HEK293 (cell line): Measurements from ENCODE around the gene VAV2.

Source experiments
- KLF16 ChIP-seq: fragments of 450-650 bp; formaldehyde crosslinking; IDR thresholded peaks from 2 replicates; pipeline ENCODE4 v1.5.1; 2017; ENCODE audit warnings: missing biosample characterization, missing genetic modification characterization
- OSR2 ChIP-seq: fragments of 450-650 bp; formaldehyde crosslinking; IDR thresholded peaks from 2 replicates; pipeline ENCODE4 v1.5.1; 2016; ENCODE audit warnings: missing biosample characterization, missing genetic modification characterization
- SCRT1 ChIP-seq: fragments of 450-650 bp; formaldehyde crosslinking; IDR thresholded peaks from 2 replicates; pipeline ENCODE4 v1.5.1; 2016; ENCODE audit warnings: missing biosample characterization, missing genetic modification characterization, borderline replicate concordance
- YY1 ChIP-seq: fragments of 450-650 bp; formaldehyde crosslinking; IDR thresholded peaks from 2 replicates; pipeline ENCODE4 v1.5.1; 2018; ENCODE audit warnings: missing biosample characterization, missing genetic modification characterization
- YY2 ChIP-seq: fragments of 450-650 bp; formaldehyde crosslinking; IDR thresholded peaks from 2 replicates; pipeline ENCODE4 v1.5.1; 2016; ENCODE audit warnings: missing biosample characterization, missing genetic modification characterization
- ZBTB17 ChIP-seq: fragments of 450-650 bp; formaldehyde crosslinking; IDR thresholded peaks from 2 replicates; pipeline ENCODE4 v1.5.1; 2016; ENCODE audit warnings: missing biosample characterization, missing genetic modification characterization
- ZBTB20 ChIP-seq: fragments of 450-650 bp; formaldehyde crosslinking; IDR thresholded peaks from 2 replicates; pipeline ENCODE4 v1.5.1; 2016; ENCODE audit warnings: missing biosample characterization, missing genetic modification characterization
- ZBTB8A ChIP-seq: fragments of 450-650 bp; formaldehyde crosslinking; IDR thresholded peaks from 2 replicates; pipeline ENCODE4 v1.5.1; 2016; ENCODE audit warnings: missing biosample characterization, missing genetic modification characterization
- ZFHX2 ChIP-seq: fragments of 450-650 bp; formaldehyde crosslinking; conservative IDR thresholded peaks from 2 replicates; pipeline ENCODE4 v1.5.1; 2016; ENCODE audit warnings: missing biosample characterization, missing genetic modification characterization
- ZFP41 ChIP-seq: fragments of 450-650 bp; formaldehyde crosslinking; IDR thresholded peaks from 2 replicates; pipeline ENCODE4 v1.5.1; 2016; ENCODE audit warnings: missing biosample characterization, missing genetic modification characterization, borderline replicate concordance
- ZNF10 ChIP-seq: fragments of 450-650 bp; formaldehyde crosslinking; IDR thresholded peaks from 2 replicates; pipeline ENCODE4 v1.5.1; 2017; ENCODE audit warnings: missing biosample characterization, missing genetic modification characterization
- ZNF114 ChIP-seq: fragments of 450-650 bp; formaldehyde crosslinking; IDR thresholded peaks from 2 replicates; pipeline ENCODE4 v1.5.0; 2017; ENCODE audit warnings: missing biosample characterization, missing genetic modification characterization
- ZNF133 ChIP-seq: fragments of 450-650 bp; formaldehyde crosslinking; IDR thresholded peaks from 2 replicates; pipeline ENCODE4 v1.5.1; 2016; ENCODE audit warnings: missing biosample characterization, missing genetic modification characterization
- ZNF140 ChIP-seq: fragments of 450-650 bp; formaldehyde crosslinking; IDR thresholded peaks from 2 replicates; pipeline ENCODE4 v1.5.1; 2016; ENCODE audit warnings: missing biosample characterization, missing genetic modification characterization
- ZNF157 ChIP-seq: fragments of 450-650 bp; formaldehyde crosslinking; IDR thresholded peaks from 2 replicates; pipeline ENCODE4 v1.5.1; 2016; ENCODE audit warnings: missing biosample characterization, missing genetic modification characterization
- ZNF239 ChIP-seq: fragments of 450-650 bp; formaldehyde crosslinking; IDR thresholded peaks from 2 replicates; pipeline ENCODE4 v1.5.1; 2016; ENCODE audit warnings: missing biosample characterization, missing genetic modification characterization
- ZNF335 ChIP-seq: fragments of 450-650 bp; formaldehyde crosslinking; conservative IDR thresholded peaks from 2 replicates; pipeline ENCODE4 v1.5.1; 2016; ENCODE audit warnings: missing biosample characterization, missing genetic modification characterization
- ZNF391 ChIP-seq: fragments of 450-650 bp; formaldehyde crosslinking; IDR thresholded peaks from 2 replicates; pipeline ENCODE4 v1.5.1; 2016; ENCODE audit warnings: low read depth, missing biosample characterization, missing genetic modification characterization, borderline replicate concordance
- ZNF404 ChIP-seq: fragments of 450-650 bp; formaldehyde crosslinking; IDR thresholded peaks from 2 replicates; pipeline ENCODE4 v1.5.1; 2017; ENCODE audit warnings: missing biosample characterization, missing genetic modification characterization
- ZNF529 ChIP-seq: fragments of 450-650 bp; formaldehyde crosslinking; IDR thresholded peaks from 2 replicates; pipeline ENCODE4 v1.5.1; 2017; ENCODE audit warnings: missing genetic modification characterization, missing biosample characterization; ENCODE audit not compliant: insufficient replicate concordance
- ZNF837 ChIP-seq: fragments of 450-650 bp; formaldehyde crosslinking; IDR thresholded peaks from 2 replicates; pipeline ENCODE4 v1.5.1; 2016; ENCODE audit warnings: missing biosample characterization, missing genetic modification characterization
- ZSCAN16 ChIP-seq: fragments of 450-650 bp; formaldehyde crosslinking; IDR thresholded peaks from 2 replicates; pipeline ENCODE4 v1.5.1; 2016; ENCODE audit warnings: missing biosample characterization, missing genetic modification characterization
- TF ChIP-seq, protein P1 (sequence below): fragments of 450-650 bp; IDR thresholded peaks from 2 replicates; pipeline ENCODE4 v1.5.1; 2018; ENCODE audit warnings: missing biosample characterization, mild to moderate bottlenecking, missing genetic modification characterization
- TF ChIP-seq, protein P2 (sequence below): fragments of 450-650 bp; formaldehyde crosslinking; optimal IDR thresholded peaks from 2 replicates; pipeline ENCODE3; 2016; ENCODE audit warnings: missing biosample characterization, mild to moderate bottlenecking, missing genetic modification characterization
- TF ChIP-seq, protein P3 (sequence below): fragments of 450-650 bp; formaldehyde crosslinking; IDR thresholded peaks from 2 replicates; pipeline ENCODE4 v1.5.1; 2016; ENCODE audit warnings: missing biosample characterization, missing genetic modification characterization
- TF ChIP-seq, protein P4 (sequence below): fragments of 450-650 bp; formaldehyde crosslinking; IDR thresholded peaks from 2 replicates; pipeline ENCODE4 v1.5.1; 2016; ENCODE audit warnings: missing biosample characterization, missing genetic modification characterization
- TF ChIP-seq, protein P5 (sequence below): fragments of 450-650 bp; formaldehyde crosslinking; IDR thresholded peaks from 2 replicates; pipeline ENCODE4 v1.5.1; 2016; ENCODE audit warnings: missing biosample characterization, missing genetic modification characterization
- TF ChIP-seq, protein P6 (sequence below): fragments of 450-650 bp; formaldehyde crosslinking; IDR thresholded peaks from 2 replicates; pipeline ENCODE4 v1.5.1; 2016; ENCODE audit warnings: missing biosample characterization, missing genetic modification characterization

Gene VAV2

DNA sequence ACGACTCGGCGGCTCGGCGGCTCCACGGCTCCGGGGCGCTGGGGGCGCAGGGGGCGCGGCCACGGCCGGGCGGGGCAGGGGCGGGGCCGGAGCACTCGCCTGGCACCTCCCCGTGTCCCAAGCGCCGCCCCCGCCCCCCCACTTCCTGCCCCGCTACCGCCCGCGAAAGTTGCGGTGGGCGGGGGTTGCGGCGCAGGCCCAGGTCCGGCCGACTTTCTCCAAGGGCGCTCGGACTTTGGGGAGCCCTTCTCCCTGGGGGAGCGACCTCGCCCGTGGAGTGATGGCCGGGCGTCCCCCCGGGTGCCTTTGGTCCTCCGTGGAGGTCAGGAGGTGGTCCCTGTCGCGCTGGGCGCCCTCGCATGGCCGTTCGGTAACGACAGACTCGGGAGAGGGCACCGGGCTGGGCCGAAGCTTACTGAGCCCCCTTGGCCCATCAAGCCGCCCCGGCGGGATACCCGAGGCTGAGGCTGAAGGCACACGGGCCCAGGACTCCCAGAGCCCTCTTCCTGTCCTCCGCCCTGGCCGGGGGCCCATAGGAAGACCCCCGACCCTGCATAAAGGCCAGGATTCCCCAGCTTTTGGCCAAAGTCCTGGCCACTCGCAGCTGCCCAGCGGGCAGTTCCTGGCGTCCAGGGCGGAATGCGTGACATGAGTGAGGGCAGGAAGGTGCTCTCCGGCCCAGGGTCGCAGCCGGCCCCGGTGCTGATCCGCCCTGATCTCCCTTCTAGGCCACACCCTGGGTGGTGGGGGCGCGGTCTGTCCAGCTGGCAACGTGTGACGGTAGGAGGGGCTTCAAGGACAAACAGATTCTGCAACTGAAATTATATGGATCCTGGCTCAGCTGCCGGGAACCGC is 883 bp upstream of the VAV2 start (continued):
- TF ChIP-seq, protein P1, sequence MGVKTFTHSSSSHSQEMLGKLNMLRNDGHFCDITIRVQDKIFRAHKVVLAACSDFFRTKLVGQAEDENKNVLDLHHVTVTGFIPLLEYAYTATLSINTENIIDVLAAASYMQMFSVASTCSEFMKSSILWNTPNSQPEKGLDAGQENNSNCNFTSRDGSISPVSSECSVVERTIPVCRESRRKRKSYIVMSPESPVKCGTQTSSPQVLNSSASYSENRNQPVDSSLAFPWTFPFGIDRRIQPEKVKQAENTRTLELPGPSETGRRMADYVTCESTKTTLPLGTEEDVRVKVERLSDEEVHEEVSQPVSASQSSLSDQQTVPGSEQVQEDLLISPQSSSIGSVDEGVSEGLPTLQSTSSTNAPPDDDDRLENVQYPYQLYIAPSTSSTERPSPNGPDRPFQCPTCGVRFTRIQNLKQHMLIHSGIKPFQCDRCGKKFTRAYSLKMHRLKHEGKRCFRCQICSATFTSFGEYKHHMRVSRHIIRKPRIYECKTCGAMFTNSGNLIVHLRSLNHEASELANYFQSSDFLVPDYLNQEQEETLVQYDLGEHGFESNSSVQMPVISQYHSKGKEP (tag by site-specific recombination), result no peak
- TF ChIP-seq KLF16 (tag by site-specific recombination) (peak; percentile 68), ZNF140 (tag by site-specific recombination) (no peak), YY2 (tag by site-specific recombination) (no peak), ZNF335 (peak; percentile 82), ZNF10 (tag by site-specific recombination) (no peak), ZSCAN16 (no peak), ZFHX2 (tag by site-specific recombination) (peak; percentile 73), SCRT1 (tag by site-specific recombination) (no peak), ZBTB8A (tag by site-specific recombination) (peak; percentile 91), YY1 (tag by site-specific recombination) (no peak; the same call in 1 of the 2 replicates), OSR2 (tag by site-specific recombination) (no peak), ZNF404 (no peak), ZNF114 (tag by site-specific recombination) (no peak), ZNF837 (tag by site-specific recombination) (no peak), ZNF391 (0 out of 2 replicates have a peak, but pooled peaks have one; percentile 36), ZBTB17 (peak; percentile 66), ZNF239 (no peak), ZNF157 (tag by site-specific recombination) (no peak), ZBTB20 (peak; percentile 67; the same call in 1 of the 2 replicates), ZNF133 (tag by site-specific recombination) (no peak), ZNF529 (no peak), ZFP41 (tag by site-specific recombination) (no peak)
- TF ChIP-seq, protein P2, sequence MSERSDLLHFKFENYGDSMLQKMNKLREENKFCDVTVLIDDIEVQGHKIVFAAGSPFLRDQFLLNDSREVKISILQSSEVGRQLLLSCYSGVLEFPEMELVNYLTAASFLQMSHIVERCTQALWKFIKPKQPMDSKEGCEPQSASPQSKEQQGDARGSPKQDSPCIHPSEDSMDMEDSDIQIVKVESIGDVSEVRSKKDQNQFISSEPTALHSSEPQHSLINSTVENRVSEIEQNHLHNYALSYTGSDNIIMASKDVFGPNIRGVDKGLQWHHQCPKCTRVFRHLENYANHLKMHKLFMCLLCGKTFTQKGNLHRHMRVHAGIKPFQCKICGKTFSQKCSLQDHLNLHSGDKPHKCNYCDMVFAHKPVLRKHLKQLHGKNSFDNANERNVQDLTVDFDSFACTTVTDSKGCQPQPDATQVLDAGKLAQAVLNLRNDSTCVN (tag by site-specific recombination), result peak; percentile 53
- TF ChIP-seq, protein P3, sequence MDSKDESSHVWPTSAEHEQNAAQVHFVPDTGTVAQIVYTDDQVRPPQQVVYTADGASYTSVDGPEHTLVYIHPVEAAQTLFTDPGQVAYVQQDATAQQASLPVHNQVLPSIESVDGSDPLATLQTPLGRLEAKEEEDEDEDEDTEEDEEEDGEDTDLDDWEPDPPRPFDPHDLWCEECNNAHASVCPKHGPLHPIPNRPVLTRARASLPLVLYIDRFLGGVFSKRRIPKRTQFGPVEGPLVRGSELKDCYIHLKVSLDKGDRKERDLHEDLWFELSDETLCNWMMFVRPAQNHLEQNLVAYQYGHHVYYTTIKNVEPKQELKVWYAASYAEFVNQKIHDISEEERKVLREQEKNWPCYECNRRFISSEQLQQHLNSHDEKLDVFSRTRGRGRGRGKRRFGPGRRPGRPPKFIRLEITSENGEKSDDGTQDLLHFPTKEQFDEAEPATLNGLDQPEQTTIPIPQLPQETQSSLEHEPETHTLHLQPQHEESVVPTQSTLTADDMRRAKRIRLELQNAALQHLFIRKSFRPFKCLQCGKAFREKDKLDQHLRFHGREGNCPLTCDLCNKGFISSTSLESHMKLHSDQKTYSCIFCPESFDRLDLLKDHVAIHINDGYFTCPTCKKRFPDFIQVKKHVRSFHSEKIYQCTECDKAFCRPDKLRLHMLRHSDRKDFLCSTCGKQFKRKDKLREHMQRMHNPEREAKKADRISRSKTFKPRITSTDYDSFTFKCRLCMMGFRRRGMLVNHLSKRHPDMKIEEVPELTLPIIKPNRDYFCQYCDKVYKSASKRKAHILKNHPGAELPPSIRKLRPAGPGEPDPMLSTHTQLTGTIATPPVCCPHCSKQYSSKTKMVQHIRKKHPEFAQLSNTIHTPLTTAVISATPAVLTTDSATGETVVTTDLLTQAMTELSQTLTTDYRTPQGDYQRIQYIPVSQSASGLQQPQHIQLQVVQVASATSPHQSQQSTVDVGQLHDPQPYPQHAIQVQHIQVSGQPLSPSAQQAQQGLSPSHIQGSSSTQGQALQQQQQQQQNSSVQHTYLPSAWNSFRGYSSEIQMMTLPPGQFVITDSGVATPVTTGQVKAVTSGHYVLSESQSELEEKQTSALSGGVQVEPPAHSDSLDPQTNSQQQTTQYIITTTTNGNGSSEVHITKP, result 0 out of 2 replicates have a peak, but pooled peaks have one; percentile 28
- TF ChIP-seq, protein P4, sequence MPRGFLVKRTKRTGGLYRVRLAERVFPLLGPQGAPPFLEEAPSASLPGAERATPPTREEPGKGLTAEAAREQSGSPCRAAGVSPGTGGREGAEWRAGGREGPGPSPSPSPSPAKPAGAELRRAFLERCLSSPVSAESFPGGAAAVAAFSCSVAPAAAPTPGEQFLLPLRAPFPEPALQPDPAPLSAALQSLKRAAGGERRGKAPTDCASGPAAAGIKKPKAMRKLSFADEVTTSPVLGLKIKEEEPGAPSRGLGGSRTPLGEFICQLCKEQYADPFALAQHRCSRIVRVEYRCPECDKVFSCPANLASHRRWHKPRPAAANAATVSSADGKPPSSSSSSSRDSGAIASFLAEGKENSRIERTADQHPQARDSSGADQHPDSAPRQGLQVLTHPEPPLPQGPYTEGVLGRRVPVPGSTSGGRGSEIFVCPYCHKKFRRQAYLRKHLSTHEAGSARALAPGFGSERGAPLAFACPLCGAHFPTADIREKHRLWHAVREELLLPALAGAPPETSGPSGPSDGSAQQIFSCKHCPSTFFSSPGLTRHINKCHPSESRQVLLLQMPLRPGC (tag by site-specific recombination), result no peak
- TF ChIP-seq, protein P5, sequence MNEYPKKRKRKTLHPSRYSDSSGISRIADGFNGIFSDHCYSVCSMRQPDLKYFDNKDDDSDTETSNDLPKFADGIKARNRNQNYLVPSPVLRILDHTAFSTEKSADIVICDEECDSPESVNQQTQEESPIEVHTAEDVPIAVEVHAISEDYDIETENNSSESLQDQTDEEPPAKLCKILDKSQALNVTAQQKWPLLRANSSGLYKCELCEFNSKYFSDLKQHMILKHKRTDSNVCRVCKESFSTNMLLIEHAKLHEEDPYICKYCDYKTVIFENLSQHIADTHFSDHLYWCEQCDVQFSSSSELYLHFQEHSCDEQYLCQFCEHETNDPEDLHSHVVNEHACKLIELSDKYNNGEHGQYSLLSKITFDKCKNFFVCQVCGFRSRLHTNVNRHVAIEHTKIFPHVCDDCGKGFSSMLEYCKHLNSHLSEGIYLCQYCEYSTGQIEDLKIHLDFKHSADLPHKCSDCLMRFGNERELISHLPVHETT, result 0 out of 2 replicates have a peak, but pooled peaks have one; percentile 36
- TF ChIP-seq, protein P6, sequence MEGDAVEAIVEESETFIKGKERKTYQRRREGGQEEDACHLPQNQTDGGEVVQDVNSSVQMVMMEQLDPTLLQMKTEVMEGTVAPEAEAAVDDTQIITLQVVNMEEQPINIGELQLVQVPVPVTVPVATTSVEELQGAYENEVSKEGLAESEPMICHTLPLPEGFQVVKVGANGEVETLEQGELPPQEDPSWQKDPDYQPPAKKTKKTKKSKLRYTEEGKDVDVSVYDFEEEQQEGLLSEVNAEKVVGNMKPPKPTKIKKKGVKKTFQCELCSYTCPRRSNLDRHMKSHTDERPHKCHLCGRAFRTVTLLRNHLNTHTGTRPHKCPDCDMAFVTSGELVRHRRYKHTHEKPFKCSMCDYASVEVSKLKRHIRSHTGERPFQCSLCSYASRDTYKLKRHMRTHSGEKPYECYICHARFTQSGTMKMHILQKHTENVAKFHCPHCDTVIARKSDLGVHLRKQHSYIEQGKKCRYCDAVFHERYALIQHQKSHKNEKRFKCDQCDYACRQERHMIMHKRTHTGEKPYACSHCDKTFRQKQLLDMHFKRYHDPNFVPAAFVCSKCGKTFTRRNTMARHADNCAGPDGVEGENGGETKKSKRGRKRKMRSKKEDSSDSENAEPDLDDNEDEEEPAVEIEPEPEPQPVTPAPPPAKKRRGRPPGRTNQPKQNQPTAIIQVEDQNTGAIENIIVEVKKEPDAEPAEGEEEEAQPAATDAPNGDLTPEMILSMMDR (tag by site-specific recombination), result peak; percentile 95
